Common myeloid progenitor, CD34-positive (primary cell): Measurements from ENCODE around the gene ZNF750.

Experiments
- CTCF ChIA-PET: fragments of 350-600 bp; sonication (Branson Sonifier 250); formaldehyde crosslinking; loops from one replicate; lab custom pipeline; 2021; ENCODE audit warnings: antibody characterized with exemption; lab: Charles Lee
- POLR2A ChIA-PET: fragments of 350-600 bp; sonication (Branson Sonifier 250); formaldehyde crosslinking; loops from one replicate; lab custom pipeline; 2021; ENCODE audit warnings: antibody characterized with exemption; lab: Charles Lee
- DNase-seq, 3 donors: peaks; one replicate each; pipeline versions ENCODE4 v3.0.0 to v3.0.0-alpha.2; 2013
- H3K27ac ChIP-seq, 2 experiments: 1 replicate in 1 of 2; 2 replicates in 1 of 2; pipeline ENCODE4 v1.7.0; 2013; ENCODE audit warnings: inconsistent platforms in 2 of 2, low read length in 2 of 2, mild to moderate bottlenecking in 2 of 2, low read depth in 1 of 2, moderate library complexity in 1 of 2; ENCODE audit not compliant: severe bottlenecking in 2 of 2, insufficient read depth in 1 of 2, poor library complexity in 1 of 2
- H3K27me3 ChIP-seq, 5 experiments: replicated peaks in 2 of 5; 1 replicate in 3 of 5; 2 replicates in 2 of 5; pipeline versions ENCODE4 v1.6.1 to v1.7.0; 2013; ENCODE audit warnings: low read length in 4 of 5, mild to moderate bottlenecking in 2 of 5, moderate library complexity in 2 of 5, inconsistent platforms in 1 of 5; ENCODE audit not compliant: insufficient read depth in 5 of 5, control insufficient read depth in 4 of 5
- H3K36me3 ChIP-seq, 4 experiments: 1 replicate in 2 of 4; 2 replicates in 2 of 4; pipeline versions ENCODE4 v1.6.1 to v1.7.0; 2013; ENCODE audit warnings: low read length in 3 of 4, control low read depth in 1 of 4, mild to moderate bottlenecking in 1 of 4; ENCODE audit not compliant: control insufficient read depth in 4 of 4, insufficient read depth in 4 of 4
- H3K4me1 ChIP-seq, 4 experiments: 1 replicate in 3 of 4; 2 replicates in 1 of 4; pipeline versions ENCODE4 v1.6.1 to v1.7.1; 2013; ENCODE audit warnings: low read length in 3 of 4, mild to moderate bottlenecking in 3 of 4, control low read depth in 1 of 4, inconsistent platforms in 1 of 4, moderate library complexity in 1 of 4; ENCODE audit not compliant: control insufficient read depth in 4 of 4, insufficient read depth in 4 of 4; ENCODE audit errors: control extremely low read depth in 1 of 4
- H3K4me3 ChIP-seq, 7 experiments: 1 replicate in 4 of 7; 2 replicates in 3 of 7; pipeline versions ENCODE4 v1.5.1 to v1.7.0; 2013; ENCODE audit warnings: mild to moderate bottlenecking in 7 of 7, low read length in 6 of 7, moderate library complexity in 6 of 7, inconsistent platforms in 2 of 7, low read depth in 2 of 7, control low read depth in 1 of 7; ENCODE audit not compliant: insufficient read depth in 4 of 7, control insufficient read depth in 1 of 7; ENCODE audit errors: extremely low read depth in 1 of 7
- H3K9me3 ChIP-seq, 5 experiments: 1 replicate in 4 of 5; 2 replicates in 1 of 5; pipeline versions ENCODE4 v1.6.1 to v1.7.1; 2013; ENCODE audit warnings: low read length in 4 of 5, mild to moderate bottlenecking in 2 of 5, inconsistent platforms in 1 of 5, low read depth in 1 of 5, moderate library complexity in 1 of 5; ENCODE audit not compliant: control insufficient read depth in 4 of 5, insufficient read depth in 2 of 5; ENCODE audit errors: control extremely low read depth in 1 of 5
- WGBS: methylation state at CpG from one replicate; pipeline ENCODE4 v1.1.5; 2013; ENCODE audit not compliant: insufficient coverage; 5-methylcytosine and 5-hydroxymethylcytosine counted together

Gene ZNF750

GRCh38 chr17:82826956-82827355 is 12.9 kb downstream of the ZNF750 start:
- ChIA-PET POLR2A (no interaction called here), CTCF (interaction anchor here (1.0 kb wide), 1 partner anchor 10 kb away, joined by 3 read pairs; no protein-coding TSS in a partner anchor)
- H3K4me1 ChIP-seq, result no peaks in the 10 kb centered on the region
- no peak overlapping the region for H3K4me3 ChIP-seq
- peaks cover 0 to 4% (median 1%) of the 10 kb centered on the region in 5 experiments for H3K9me3 ChIP-seq
- H3K27ac ChIP-seq, result no peak overlapping the region
- H3K36me3 ChIP-seq, result peaks cover 0 to 21% (median 14%) of the 10 kb centered on the region in 4 experiments
- no peak for DNase-seq
- no peaks in the 10 kb centered on the region for H3K27me3 ChIP-seq
- WGBS, result 99% methylated on average over 7 of the region's 7 CpGs

- H3K27me3 ChIP-seq, result no peaks in the 10 kb centered on the region
- ChIA-PET POLR2A (no interaction called here), CTCF (interaction anchor here (1.0 kb wide), 1 partner anchor 10 kb away, joined by 3 read pairs; no protein-coding TSS in a partner anchor)
- no peak overlapping the region for H3K27ac ChIP-seq
- H3K4me1 ChIP-seq, result no peaks in the 10 kb centered on the region
- DNase-seq, result no peak
- H3K36me3 ChIP-seq, result peaks cover 0 to 27% (median 15%) of the 10 kb centered on the region in 4 experiments
- H3K4me3 ChIP-seq, result no peak overlapping the region
- peaks cover 0 to 7% (median 4%) of the 10 kb centered on the region in 5 experiments for H3K9me3 ChIP-seq
Observed at GRCh38 chr17:82826211-82826610, 13.6 kb downstream of the ZNF750 start.

- Histone ChIP-seq H3K4me3 (no peak overlapping the region), H3K27me3 (no peaks in the 10 kb centered on the region), H3K9me3 (peaks cover 0 to 13% (median 7%) of the 10 kb centered on the region in 5 experiments), H3K4me1 (no peaks in the 10 kb centered on the region), H3K27ac (no peak overlapping the region), H3K36me3 (peaks cover 0 to 32% (median 15%) of the 10 kb centered on the region in 4 experiments)
- CTCF ChIA-PET, result interaction anchor here (1.1 kb wide), 1 partner anchor 12 kb away, joined by 4 read pairs; no protein-coding TSS in a partner anchor
- DNase-seq, result no peak
- 95% methylated on average over 2 of the region's 8 CpGs for WGBS
- POLR2A ChIA-PET, result interaction anchor here (0.5 to 0.6 kb wide), 2 partner anchors 8 to 171 kb away, joined by 4 read pairs; no protein-coding TSS in a partner anchor
Observed at GRCh38 chr17:82825540-82826124, 14.2 kb downstream of the ZNF750 start.

- H3K27me3 ChIP-seq, result no peaks in the 10 kb centered on the region
- CTCF ChIA-PET, result interaction anchor here (1.4 kb wide), 1 partner anchor 383 kb away, joined by 4 read pairs; no protein-coding TSS in a partner anchor
- H3K4me3 ChIP-seq, result no peak overlapping the region
- H3K36me3 ChIP-seq, result peaks cover 7 to 40% (median 24%) of the 10 kb centered on the region in 4 experiments
- DNase-seq, result no peak
- POLR2A ChIA-PET, result no interaction called here
- H3K27ac ChIP-seq, result no peak overlapping the region
- H3K4me1 ChIP-seq, result no peaks in the 10 kb centered on the region
- peaks cover 4 to 32% (median 17%) of the 10 kb centered on the region in 5 experiments for H3K9me3 ChIP-seq
- WGBS, result 97% methylated on average over 3 of the region's 5 CpGs
Observed at GRCh38 chr17:82823004-82823403, 16.8 kb downstream of the ZNF750 start.

- CTCF ChIA-PET, result interaction anchor here (1.4 kb wide), 1 partner anchor 384 kb away, joined by 4 read pairs; no protein-coding TSS in a partner anchor
- Histone ChIP-seq H3K36me3 (peaks cover 7 to 44% (median 25%) of the 10 kb centered on the region in 4 experiments), H3K4me1 (no peaks in the 10 kb centered on the region), H3K27me3 (no peaks in the 10 kb centered on the region), H3K27ac (no peak overlapping the region), H3K9me3 (peaks cover 4 to 33% (median 17%) of the 10 kb centered on the region in 5 experiments), H3K4me3 (no peak overlapping the region)
- WGBS, result 91% methylated on average over 16 of the region's 16 CpGs
- no peak for DNase-seq
- POLR2A ChIA-PET, result no interaction called here
Observed at GRCh38 chr17:82822281-82822680, 17.5 kb downstream of the ZNF750 start.

- no CpG with 5 or more reads among the region's 2 CpGs for WGBS
- H3K9me3 ChIP-seq, result peaks cover 4 to 33% (median 17%) of the 10 kb centered on the region in 5 experiments
- CTCF ChIA-PET, result no interaction called here
Observed at GRCh38 chr17:82821554-82821953, 18.3 kb downstream of the ZNF750 start.

More at GRCh38 chr17:82821554-82821953, 18.3 kb downstream of the ZNF750 start:
- peaks cover 7 to 46% (median 26%) of the 10 kb centered on the region in 4 experiments for H3K36me3 ChIP-seq
- no peaks in the 10 kb centered on the region for H3K27me3 ChIP-seq
- no peaks in the 10 kb centered on the region for H3K4me1 ChIP-seq
- no peak overlapping the region for H3K27ac ChIP-seq
- no peak overlapping the region for H3K4me3 ChIP-seq
- DNase-seq, result no peak
- POLR2A ChIA-PET, result no interaction called here
